ENCODE results near the gene UFSP2.
"Not testable (repeated sequence)": the region's sequence is repeated elsewhere in the genome, so short reads cannot be mapped to it uniquely, and the experiment has no call there.

UFSP2 gene

DNA sequence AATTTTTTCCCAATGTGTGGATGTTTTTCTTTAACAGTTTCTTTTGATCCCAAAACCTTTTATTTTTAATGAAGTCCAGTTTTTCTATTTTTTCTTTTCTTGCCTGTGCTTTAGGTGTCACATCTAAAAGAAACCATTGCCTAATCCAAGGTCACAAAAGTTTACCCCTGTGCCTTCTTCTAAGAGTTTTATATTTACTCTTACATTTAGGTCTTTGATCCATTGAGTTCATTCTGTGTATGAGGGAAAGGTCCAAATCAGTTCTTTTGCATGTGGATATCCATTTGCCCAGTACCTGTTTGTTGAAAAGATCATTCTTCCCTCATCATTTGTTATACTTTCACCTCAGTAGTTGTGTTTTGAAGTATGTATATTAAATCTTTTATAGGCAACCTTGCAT is 43.0 kb downstream of the UFSP2 start:
- no peak for DNase-seq (ENCODE audit: low spot score)

DNA sequence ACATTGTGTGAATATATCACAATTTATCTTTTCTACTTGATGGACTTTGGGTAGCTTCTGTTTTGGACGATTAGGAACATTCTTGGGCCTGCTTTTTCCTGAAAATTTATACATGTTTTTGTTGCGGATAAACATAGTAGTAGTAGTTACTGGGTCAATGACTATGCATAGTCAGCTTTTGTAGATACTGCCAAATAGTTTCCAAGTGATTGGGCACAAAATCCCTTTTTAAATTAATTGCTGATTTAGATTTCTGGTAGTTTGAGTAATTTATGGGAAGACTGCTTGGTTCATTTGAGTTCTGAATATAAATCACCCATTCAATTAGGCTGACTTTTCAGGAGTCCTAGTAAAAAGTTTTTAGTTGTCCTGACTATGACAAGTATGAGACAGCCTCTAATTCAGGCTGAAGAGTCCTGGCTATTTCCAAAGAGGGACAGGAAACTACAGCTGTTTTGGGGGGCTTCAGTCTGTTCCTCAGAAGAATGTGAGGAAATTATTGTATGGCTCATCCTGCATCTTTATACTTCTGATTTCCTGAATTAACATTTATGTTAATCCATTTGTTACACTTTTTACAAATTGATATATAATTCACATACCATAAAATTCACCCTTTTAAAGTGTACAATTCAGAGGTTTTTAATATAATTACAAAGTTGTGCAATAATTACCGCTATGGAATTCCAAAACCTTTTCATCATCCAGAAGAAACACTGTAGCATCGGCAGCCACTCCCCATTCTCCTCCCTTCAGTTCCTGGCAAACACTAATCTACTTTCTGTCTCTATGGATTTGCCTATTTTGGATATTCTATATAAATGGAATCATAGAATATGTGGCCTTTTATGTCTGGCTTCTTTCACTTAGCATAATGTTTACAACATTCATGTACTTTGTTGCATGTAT is 44.2 kb downstream of the UFSP2 start:
- no peak for DNase-seq (ENCODE audit: low spot score)

DNA sequence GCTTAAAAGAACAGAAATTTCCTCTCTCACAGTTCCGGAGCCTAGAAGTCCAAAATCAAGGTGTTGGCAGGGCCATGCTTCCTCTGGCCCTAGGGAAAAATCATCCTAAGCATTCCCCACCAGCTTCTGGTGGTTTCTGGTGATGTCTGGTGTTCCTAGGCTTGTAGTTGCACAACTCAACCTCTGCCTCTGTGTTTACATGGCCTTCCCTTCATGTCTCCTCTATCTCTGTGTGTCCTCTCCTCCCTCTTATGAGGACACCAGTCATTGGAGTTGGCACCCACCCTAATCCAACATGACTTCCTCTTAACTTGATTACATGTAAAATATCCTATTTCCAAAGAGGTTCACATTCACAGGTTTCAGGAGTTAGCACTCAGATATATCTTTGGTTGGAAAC is 45.4 kb downstream of the UFSP2 start:
- DNase-seq (ENCODE audit: low spot score): no peak

DNA sequence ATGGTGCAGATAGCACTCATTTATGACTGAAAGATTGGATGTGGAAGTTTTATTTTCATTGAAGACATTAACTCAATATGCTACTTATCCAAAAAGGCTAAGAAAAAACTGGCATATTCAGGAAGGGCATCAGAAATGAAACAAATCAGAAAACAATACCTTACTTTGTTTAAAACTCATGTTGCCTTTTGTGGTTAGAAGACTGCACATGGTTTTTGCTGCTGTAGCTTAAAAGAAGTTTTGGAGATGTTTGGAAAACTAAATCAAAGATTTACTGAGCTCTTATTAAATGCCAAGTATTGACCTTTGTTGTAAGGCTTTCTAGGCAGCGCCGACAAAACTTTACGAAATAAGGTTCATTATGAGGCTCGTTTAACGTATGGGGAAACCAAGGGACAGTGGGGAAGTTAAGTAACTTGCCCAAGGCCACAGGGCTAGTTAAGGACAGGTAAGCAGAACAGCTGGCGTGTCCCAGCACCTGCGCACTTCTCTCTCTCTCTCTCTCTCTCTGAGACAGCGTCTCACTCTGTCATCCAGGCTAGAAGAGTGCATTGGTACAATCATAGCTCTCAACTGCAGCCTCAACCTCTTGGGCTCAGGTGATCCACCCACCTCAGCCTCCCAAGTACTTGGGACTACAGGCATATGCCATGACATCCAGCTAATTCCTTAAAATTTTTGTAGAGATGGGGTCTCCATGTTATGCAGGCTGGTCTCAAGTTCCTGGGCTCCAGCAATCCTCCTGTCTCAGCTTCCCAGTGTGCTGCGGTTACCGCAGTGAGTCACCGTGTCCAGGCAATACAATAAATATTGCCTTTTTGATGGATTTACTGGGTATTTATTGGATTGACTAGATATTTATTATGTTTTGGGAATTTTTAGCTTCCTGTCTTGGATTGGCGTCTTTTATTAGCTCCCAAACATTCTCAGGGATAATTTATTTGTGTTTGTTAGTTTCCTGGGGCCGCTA is 46.2 kb downstream of the UFSP2 start:
- DNase-seq (ENCODE audit: low spot score): no peak

DNA sequence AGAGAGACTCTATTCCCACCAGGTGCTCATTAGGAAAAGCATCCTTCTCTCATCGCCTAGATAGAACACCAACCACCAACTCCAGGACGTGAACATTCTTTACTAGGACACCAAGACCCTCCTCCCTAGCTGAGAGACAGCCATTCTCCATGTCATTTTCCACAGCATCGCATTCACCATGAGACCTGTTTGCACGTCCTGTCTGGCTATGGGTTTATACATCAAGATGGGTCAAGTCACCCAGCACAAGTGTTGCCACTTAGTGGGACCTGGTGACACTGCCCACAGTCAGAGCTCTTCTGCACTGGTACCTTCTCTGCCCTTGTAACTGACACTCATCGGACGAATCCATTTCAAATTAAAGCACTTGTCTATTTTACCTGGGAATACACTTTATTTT is 47.5 kb downstream of the UFSP2 start:
- DNase-seq (ENCODE audit: low spot score): no peak

DNA sequence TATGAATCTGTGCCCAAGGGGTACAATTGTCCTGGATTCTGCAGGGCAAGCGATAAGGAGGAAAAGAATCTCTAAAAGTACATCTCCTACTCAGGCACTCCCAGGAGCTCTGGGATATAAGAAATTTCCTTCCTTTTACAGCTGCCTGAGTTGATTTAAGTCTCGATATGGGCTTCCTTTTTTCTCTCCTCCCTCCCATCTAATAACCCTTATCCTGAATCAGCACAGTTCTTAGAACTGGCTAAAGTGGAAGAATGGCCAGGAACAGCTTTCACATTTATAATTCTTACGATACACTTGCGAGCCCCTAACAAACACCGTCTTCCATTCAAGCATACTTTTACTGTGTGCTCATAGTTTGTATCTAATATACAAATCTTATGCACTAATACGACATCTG is 51.2 kb downstream of the UFSP2 start:
- DNase-seq (ENCODE audit: low spot score): no peak

DNA sequence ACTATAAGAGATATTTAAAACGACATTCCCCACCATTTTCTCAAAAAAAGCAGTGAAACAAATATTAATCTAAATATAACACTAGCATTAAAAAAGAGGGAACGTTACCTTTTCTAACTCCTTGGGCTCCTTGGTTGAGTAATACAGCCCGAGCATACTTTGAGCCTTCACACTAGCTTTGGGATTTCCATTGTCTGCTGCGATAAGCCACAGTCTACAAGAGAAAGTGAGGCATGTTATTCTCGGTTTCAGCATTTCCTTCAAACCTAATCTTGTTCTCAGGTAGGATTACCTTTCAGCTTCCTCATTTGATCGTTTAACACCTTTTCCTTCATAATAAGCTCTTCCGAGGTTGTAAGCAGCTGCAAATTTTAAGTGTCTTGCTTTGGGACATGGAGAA is 51.7 kb downstream of the UFSP2 start:
- no peak for DNase-seq (ENCODE audit: low spot score)

DNA sequence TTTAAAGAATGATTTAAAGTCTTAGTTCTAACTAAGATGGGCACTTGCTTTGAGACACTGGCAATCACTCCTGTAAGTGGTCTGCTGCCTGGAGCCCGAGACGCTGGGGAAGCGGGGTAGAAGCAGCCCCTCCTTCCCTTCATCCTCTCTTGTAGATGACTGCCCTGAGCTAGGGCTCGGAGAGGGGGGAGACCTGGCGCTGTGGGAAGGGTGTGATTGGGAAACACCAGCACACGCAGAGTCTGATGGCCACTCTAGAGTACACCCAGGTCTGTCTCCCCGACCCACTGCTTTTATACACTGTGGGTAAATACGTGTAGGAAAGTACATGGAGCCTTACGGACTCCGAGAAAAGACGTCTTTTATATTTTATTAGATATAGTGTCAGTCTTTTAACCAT is 54.1 kb downstream of the UFSP2 start:
- DNase-seq (ENCODE audit: low spot score): no peak

DNA sequence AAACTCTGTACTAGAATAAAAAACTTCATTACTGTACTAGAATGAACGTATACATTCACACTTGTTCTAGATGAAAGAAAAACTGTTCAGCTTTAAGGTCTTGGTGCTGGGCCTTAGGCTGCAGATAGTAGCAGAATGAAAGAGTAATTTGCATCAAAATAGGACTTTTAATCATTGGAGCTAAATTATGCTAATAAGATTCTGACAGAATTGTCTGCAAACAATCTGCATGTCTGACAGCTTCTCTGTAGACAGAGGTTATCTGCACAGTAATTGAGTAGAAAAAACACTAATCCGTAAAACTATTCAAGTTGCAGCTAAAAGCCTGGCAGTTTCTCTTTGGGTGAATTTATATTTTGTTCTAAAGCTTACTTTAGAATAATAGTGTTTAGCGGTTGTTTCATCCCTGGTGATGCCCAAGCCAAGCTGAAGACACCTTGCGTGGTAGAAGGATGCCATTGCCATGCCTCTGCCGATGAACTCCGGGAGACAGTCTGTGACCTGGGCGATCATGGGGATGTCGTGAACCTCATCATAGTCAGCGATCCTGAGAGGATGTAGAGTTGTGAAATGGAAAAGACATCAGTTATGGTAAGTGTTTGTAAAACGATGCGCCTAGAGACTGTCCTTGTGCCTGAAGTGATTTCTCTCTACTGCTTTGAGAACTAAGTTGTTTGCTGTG is 55.4 kb downstream of the UFSP2 start:
- no peak for DNase-seq (ENCODE audit: low spot score)

DNA sequence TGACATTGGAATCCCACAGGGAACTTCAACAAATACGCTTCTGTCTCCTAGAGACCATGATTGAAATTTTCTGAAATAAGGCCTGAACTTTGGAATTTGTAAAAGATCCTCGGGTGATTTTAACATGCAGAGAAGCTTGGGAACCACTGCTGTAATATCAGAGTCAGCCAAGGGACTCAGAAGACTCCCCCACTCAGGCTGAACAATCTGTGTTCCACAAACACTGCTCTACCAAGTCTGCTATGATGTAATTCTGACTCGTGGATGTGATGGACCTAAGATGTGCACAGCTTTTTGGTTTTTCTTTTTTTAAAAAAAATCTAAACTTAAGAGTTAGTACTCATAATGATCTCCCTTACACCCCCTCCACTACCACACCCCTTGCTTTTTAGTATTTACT is 56.0 kb downstream of the UFSP2 start:
- no peak for DNase-seq (ENCODE audit: low spot score)

DNA sequence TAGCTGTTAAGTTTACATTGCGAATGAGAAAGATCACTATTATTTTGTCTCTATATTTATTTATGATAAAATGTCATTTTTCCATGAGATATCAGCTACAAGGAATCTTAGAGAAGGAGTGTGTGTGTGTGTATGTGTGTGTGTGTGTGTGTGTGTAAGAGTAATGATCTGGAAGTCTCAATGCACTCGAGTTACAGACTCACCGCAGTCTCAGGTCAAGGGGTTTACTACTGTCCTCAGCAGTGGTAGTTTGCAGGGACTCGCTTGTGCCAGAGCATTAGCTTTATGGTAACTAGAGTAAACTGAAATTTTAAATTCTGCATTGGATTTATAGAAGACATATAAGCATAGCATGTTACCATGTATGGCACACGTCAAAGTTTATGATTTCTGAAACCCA is 60.9 kb downstream of the UFSP2 start:
- no peak for DNase-seq (ENCODE audit: low spot score)

DNA sequence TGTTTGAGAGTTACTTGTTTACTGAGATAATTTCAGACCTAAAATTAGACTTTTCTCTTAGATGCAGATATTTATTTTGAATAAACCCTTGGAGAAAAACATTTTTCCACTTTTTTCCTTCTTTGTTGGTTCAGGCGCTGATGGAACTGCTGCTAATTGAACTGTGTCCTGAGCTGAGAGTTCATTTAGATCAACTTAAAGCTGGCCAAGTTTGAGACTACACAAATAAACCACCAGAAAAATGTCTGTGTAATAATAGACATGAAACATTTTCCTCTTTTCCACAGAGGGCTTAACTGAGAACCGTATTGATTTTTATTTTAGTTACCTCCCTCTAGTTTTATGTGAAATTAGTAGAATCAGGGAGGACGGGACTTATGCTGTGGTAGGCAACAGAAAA is 62.5 kb downstream of the UFSP2 start:
- no peak for DNase-seq (ENCODE audit: low spot score)

DNA sequence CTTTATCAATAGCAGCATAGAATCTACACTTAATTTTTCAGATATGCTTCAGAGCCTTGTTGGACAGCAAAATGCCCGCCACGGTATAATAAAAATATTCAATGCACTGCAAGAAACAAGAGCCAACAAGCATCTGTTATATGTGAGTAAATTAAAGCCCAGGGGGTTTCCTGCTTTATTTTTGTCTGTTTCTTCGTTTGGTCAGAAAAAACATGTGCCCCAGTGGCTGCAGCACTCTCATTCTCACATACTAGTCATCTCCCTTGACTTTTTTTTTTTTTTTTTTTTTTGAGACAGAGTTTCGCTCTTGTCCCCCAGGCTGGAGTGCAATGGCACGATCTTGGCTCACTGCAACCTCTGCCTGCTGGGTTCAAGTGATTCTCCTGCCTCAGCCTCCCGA is 63.2 kb downstream of the UFSP2 start:
- DNase-seq (ENCODE audit: low spot score): not testable (repeated sequence)

DNA sequence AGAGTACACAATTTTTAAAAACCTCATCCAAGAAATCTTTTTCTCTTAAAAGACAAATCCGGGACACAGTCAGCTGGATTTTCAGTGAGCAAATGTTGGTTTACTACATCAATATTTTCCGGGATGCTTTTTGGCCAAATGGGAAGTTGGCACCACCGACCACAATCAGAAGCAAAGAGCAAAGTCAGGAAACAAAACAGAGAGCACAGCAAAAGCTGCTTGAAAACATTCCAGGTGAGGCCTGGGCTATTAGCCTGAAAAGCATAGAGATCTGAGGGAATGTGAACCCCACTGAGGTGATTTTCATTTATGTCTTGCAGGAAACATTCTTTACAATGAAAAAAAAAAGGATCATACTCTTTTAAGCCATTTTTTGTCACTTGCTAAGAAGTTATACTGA is 63.9 kb downstream of the UFSP2 start:
- DNase-seq (ENCODE audit: low spot score): no peak

DNA sequence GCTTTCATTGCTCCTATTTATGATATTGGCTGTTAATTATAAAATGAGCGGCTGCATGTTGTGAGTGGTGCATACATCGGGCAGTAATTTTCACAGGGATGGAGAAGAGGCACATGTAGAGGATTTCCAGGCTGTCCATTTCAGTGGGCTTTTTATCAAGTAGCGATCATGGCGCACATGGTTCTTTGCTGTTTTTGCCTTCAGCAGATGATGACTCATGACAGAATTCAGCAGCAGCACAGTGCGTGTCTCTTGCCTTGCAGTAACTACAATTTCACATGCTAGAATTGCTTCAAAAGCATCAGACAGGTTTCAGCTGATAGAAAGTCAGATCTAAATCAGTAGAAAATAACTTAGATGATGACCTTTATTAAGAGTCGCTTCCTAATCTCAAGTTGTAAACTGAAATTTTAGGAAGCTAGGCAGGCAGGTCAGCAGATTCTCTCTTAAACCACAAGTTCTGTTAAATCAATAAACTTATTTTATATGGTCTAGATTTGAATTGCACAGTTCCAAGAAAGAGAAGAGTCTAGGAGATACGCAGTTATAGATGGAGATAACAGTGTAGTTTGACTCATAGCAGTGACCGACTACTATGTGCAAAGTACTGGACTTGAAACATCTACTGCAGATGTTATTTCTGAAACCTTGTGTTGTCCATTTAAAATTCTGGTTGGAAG is 65.9 kb downstream of the UFSP2 start:
- DNase-seq (ENCODE audit: low spot score): no peak

DNA sequence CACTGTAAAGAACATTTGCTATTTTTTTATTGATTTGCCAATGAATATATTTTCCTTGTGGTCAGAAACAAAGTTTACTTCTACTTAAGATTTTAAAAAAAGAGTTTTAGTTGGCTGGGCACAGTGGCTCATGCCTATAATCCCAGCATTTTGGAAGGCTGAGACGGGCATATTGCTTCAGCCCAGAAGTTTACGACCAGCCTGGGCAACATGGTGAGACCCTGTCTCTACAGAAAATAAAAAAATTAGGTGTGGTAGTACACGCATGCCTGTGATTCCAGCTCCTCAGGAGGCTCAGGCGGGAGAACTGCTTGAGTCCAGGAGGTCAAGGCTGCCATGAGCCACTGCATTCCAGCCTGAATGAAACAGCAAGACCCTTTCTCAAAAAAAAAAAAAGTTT is 66.8 kb downstream of the UFSP2 start:
- no peak for DNase-seq (ENCODE audit: low spot score)

DNA sequence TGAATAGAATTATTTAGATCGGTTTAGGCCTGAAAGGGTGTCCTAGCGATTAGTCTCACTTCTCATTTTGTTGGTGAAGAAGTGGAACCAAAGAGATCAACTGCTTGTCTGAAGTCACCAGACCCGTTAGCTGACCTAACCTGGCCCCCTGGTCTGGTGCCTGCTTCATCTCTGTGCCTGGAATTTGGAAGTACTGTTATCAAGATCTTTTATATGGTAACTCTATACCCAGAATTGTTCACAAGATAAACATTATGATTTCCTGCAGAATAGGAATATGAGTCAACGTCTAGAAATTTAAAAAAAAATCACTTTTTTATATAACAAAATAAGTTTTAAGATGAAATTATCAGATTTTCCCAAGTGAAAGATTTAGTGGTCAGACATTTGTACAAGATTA is 67.2 kb downstream of the UFSP2 start:
- DNase-seq (ENCODE audit: low spot score): no peak

DNA sequence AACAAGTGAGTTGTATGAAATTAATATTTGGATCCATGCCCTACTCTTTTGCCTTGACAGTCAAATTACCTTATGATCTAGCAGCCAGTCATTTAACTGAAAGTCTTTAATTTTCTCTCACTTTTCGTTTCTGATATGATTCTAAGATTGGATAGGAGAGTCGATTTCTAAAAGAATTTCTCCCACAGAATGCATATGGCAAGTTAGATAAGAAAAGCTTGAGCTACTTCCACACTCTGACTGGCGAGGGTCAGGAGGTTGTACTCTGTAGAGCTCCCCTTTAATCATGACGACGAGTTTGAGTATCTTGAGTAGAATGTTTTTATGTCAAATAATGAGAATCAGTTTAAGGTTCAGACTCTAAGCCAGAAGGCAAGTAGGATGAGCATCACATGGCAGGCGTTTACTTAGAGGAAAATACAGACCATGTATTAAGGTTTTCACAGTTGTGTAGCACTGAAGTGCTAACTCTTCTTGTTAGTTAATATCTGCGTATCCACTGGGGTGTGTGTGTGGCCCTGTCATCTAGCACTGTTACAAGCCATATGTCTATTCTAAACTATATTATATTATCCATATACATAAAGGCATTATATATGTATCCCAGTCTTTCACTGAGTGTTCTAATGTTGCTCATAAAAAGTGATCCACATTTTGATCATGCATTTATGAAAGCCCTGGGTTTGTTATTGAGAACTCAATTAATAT is 67.9 kb downstream of the UFSP2 start:
- DNase-seq (ENCODE audit: low spot score): no peak

DNA sequence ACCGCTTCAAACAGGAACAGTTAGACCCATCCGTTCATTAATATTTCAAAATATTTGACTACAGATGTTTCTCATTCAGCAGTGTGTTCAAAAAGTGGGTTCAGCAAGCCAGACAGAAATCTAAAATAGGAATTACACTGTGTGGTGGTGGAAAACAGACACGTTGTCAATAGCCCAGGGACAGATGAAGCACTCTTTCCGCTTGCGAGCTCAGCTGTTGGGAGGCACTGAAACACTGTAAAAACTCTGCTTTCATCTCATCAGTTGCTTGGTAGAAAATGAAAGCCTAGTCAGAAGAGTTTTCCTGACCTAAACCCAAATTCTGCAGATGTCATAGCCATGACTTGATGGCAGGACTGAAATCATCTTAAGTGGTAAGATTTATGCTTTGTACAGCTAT is 68.6 kb downstream of the UFSP2 start:
- DNase-seq (ENCODE audit: low spot score): no peak

DNA sequence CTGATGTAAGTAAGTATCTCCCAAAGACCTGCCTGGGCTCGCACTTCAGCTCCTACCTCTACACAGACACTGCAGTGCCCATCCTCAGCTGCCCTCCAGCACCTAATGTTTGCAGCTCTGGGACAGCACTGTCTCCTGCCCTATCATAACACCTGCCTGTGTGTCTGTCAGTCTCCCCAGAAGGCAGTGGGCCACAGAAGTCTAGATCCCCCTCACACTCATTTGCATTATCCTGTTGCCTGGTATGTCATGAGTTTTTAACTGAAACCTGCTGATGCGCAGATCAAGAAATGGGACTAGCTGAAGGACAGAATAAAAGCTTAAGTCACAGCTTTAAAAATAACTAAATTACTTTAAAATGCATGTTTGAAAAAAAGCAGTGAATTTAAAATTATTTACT is 73.0 kb downstream of the UFSP2 start:
- DNase-seq (ENCODE audit: low spot score): no peak

DNA sequence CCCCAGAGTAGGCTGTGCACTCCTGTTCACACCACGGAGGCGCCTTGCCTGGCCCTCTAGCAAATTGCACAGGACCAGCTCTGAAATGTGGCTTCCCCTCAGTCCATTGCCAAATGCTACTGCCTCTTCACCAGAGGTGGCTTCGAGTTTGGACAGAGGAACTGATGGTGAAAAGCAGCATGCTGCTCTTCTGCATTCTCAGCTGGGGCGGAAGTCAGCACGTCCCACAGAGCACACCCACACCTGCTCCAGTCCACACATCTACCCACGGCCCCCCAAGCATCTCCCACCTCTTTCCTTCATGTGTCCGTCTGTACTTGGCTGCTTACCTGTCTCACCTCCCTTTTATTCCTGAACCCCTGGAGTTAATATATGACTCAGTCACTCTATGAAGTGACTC is 73.6 kb downstream of the UFSP2 start:
- no peak for DNase-seq (ENCODE audit: low spot score)

Data from NAMALWA (cell line).